Psoas muscle (tissue), 8 donors: Measurements from ENCODE around the gene TFDP1. TPM values are rescaled to one million over a fixed set of nuclear protein-coding genes. Genes with fewer than 3 reads are reported as not detected.

Experiments
- ATAC-seq, 4 donors: fragments of 200-7000 bp; cut with Tn5 transposase; one replicate each; pipeline ENCODE4 v1.9.1; 2020; ENCODE audit warnings: moderate library complexity in 3 of 4, mild to moderate bottlenecking in 2 of 4
- DNase-seq, 2 donors: peaks; one replicate each; pipeline ENCODE4 v3.0.0-alpha.2; 2020
- H3K27ac ChIP-seq: fragments of 200-600 bp; one replicate; pipeline ENCODE4 v1.8.0; 2022
- H3K27me3 ChIP-seq, 3 donors: fragments of 200-600 bp in 1 of 3; one replicate each; pipeline versions ENCODE4 v1.6.1 to v1.8.0; 2013 to 2022; ENCODE audit warnings: low read length in 2 of 3, mild to moderate bottlenecking in 2 of 3, moderate library complexity in 1 of 3; ENCODE audit not compliant: insufficient read depth in 3 of 3
- H3K36me3 ChIP-seq, 2 donors: fragments of 200-600 bp in 1 of 2; one replicate each; pipeline versions ENCODE4 v1.6.1 to v1.8.0; 2013 to 2022; ENCODE audit warnings: low read depth in 1 of 2, mild to moderate bottlenecking in 1 of 2, moderate library complexity in 1 of 2; ENCODE audit not compliant: insufficient read depth in 1 of 2
- H3K4me1 ChIP-seq: fragments of 200-600 bp; one replicate; pipeline ENCODE4 v1.8.0; 2022
- H3K4me3 ChIP-seq: fragments of 200-600 bp; one replicate; pipeline ENCODE4 v1.8.0; 2022; ENCODE audit warnings: mild to moderate bottlenecking
- H3K9me3 ChIP-seq: fragments of 200-600 bp; one replicate; pipeline ENCODE4 v1.8.0; 2022
- WGBS, 3 donors: extraction: QIAGEN DNeasy Blood & Tissue Kit; methylation state at CpG; one replicate each; pipeline versions ENCODE4 v1.1.6 to v1.1.7; 2013; 5-methylcytosine and 5-hydroxymethylcytosine counted together
- intact Hi-C, 2 donors: fragments of 100-400 bp; cut with DNase I; formaldehyde crosslinking; loops; one replicate each; pipeline versions ENCODE4 v1.11.0 to v1.14.2; 2022
- polyA plus RNA-seq, 3 donors: library from polyadenylated mRNA; stranded (reverse); fragments of 200-250 nt; gene quantifications; one replicate each; pipeline ENCODE4 v1.2.3, GENCODE V29; 2013
- total RNA-seq, 4 donors: library from RNA; stranded (reverse); fragmentation: NEBNext Ultra II Directional in 2 of 4; extraction: Animal tissue kit (Norgen Biotek cat#: 25700) in 2 of 4; gene quantifications; one replicate each; pipeline versions ENCODE4 v1.2.1 to v1.2.4, GENCODE V29; 2021 to 2023
- TF ChIP-seq, protein P1 (sequence below): fragments of 200-600 bp; IDR thresholded peaks from one replicate; pipeline ENCODE4 v1.8.0; 2022; ENCODE audit warnings: antibody characterized with exemption
- donor health status: healthy with polysubstance abuse.
- donor health status: DM: no; HTN: no; CAD: no; lungs with moderate emphysema.
- donor health status: Bipolar disorder and iron deficiency.
- donor health status: healthy.
- donor health status: DM: yes; HTN: yes; CAD: no.
- donor health status: DM: no; HTN: no; CAD: no.
- donor health status: DM: no; HTN: no; CAD: no.
- donor health status: DM: yes; HTN: yes; CAD: no.

Gene TFDP1
- total and polyA plus RNA-seq, 7 donors = 18.8 to 40.2 (median 31.4) TPM

DNA sequence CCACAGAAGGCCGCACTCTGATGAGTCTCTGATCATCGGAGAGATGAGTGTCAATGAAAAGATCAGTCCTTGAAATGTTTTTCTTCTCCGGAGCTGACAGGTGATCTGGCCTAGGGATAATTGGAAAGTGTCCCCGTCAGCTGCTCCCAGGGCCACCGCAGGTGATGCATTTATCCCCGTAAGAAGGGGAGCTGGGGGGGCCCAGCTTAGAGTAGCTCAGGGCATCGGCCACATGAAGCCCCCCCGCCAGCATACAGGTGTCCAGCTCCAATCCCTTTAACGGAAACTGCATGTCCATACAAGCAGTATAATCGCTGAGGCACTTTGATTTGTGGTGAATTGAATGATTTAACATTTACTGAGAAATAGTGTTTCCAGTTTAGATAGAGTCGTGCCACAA is 45.7 kb downstream of the TFDP1 start:
- peaks cover 5 to 35% of the 10 kb centered on the region in 2 donors for H3K36me3 ChIP-seq
- DNase-seq = peak in 1 of 2 donors; percentile 24
- WGBS, 3 donors = 82 to 90% (median 87%) methylated on average over 11 of the region's 11 CpGs
- no peak for ATAC-seq
- no peak overlapping the region for H3K27ac ChIP-seq
- no peak overlapping the region for H3K4me3 ChIP-seq
- intact Hi-C loops = no loop called here
- no peaks in the 10 kb centered on the region for H3K27me3 ChIP-seq
- no peaks in the 10 kb centered on the region for H3K4me1 ChIP-seq
- TF ChIP-seq, protein P1, sequence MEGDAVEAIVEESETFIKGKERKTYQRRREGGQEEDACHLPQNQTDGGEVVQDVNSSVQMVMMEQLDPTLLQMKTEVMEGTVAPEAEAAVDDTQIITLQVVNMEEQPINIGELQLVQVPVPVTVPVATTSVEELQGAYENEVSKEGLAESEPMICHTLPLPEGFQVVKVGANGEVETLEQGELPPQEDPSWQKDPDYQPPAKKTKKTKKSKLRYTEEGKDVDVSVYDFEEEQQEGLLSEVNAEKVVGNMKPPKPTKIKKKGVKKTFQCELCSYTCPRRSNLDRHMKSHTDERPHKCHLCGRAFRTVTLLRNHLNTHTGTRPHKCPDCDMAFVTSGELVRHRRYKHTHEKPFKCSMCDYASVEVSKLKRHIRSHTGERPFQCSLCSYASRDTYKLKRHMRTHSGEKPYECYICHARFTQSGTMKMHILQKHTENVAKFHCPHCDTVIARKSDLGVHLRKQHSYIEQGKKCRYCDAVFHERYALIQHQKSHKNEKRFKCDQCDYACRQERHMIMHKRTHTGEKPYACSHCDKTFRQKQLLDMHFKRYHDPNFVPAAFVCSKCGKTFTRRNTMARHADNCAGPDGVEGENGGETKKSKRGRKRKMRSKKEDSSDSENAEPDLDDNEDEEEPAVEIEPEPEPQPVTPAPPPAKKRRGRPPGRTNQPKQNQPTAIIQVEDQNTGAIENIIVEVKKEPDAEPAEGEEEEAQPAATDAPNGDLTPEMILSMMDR = no peak
- H3K9me3 ChIP-seq = no peaks in the 10 kb centered on the region

DNA sequence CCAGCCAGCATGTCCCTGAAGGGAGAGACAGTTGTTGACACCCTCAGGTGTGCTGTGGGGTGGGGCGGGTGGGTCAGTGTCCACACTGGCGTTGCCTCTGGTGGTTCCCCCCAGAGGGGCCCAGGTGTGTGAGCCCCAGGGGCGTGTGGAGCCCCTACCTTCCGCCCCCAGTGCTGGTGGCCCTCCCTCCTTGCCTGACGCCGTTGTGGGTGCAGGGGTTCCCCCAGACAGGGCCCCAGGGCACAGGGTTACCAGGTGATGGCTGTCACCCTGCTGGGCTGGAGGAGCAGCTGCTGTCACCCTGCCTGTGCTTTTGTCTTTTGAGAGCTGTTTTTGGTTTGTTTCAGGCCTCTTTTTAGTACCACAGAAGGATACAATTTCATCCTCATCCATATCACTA is 46.3 kb downstream of the TFDP1 start:
- no peaks in the 10 kb centered on the region for H3K27me3 ChIP-seq
- H3K36me3 ChIP-seq = peaks cover 5 to 40% of the 10 kb centered on the region in 2 donors
- H3K27ac ChIP-seq = no peak overlapping the region
- no peaks in the 10 kb centered on the region for H3K4me1 ChIP-seq
- DNase-seq (peak in 1 of 2 donors; percentile 12), ATAC-seq (no peak)
- TF ChIP-seq, protein P1 = no peak
- 87 to 90% (median 88%) methylated on average over 6 of the region's 6 CpGs for WGBS, 3 donors
- H3K9me3 ChIP-seq = no peaks in the 10 kb centered on the region
- intact Hi-C loops = no loop called here
- no peak overlapping the region for H3K4me3 ChIP-seq

DNA sequence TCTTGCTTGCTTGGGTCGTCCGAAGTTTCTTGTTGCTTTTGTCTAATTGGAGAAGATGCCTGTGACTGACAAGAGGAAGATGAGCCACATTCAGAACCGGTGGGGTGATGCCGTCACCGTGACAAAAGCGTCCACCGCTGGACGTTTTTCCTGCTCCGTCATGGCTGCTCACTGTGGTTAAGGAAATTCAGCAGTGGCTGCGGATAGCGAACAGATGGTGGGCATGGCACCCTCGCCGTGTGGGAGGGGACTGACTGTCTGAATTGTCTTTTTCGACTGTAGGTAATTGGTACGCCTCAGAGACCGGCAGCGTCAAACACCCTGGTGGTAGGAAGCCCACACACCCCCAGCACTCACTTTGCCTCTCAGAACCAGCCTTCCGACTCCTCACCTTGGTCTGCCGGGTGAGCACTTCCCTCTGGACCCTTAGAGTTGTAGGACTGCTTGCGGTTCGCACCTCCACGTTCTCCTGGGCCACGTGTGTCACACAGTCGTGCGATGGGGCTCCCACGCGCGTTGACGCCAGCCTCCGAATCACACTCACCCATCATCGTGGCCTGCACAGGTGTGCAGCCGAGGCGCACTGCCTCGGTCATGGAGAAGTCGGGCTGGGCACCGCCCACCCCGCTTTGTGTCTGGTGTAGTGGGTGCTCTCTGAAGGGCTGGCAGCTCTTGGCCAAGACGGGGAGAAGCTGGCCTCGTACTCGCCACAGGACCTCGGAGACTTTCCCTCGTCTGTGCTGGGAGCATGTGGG is 47.0 kb downstream of the TFDP1 start:
- DNase-seq = peak in 1 of 2 donors; percentile 31
- 92 to 96% (median 93%) methylated on average over 34 to 42 of the region's 42 CpGs for WGBS, 3 donors

DNA sequence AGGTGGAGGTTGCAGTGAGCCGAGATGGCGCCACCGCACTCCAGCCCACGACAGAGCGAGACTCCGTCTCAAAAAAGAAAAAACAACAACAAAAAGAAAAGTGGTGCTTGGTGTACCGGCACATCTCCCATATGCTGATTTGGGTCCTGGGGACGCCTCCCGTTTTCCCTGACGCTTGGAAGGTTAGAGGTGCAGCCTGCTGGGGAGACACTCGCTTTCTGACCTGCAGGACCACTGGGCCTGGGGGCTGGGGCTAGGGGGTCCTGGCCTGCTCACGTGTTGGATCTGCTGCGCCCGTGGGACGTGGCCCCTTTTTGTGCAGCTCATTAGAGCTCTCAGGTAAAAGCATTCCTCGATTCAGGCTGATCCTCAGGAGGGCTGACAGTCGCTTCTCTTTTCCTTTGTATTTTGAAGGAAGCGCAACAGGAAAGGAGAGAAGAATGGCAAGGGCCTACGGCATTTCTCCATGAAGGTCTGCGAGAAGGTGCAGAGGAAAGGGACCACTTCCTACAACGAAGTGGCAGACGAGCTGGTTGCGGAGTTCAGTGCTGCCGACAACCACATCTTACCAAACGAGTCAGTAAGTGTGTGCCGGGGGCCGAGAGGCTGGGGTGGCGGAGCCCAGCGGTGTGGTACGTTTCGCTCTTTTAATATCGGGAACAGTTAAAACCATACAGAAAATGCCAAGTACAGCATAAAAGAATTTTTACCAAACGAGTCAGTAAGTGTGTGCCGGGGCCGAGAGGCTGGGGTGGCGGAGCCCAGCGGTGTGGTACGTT is 48.3 kb downstream of the TFDP1 start:
- Histone ChIP-seq H3K27ac (no peak overlapping the region), H3K4me3 (no peak overlapping the region), H3K4me1 (no peaks in the 10 kb centered on the region), H3K9me3 (no peaks in the 10 kb centered on the region), H3K36me3 (peaks cover 9 to 61% of the 10 kb centered on the region in 2 donors), H3K27me3 (no peaks in the 10 kb centered on the region)
- ATAC-seq (no peak), DNase-seq (peak in 1 of 2 donors; percentile 19)
- TF ChIP-seq, protein P1 = no peak
- WGBS, 3 donors = 94 to 95% (median 95%) methylated on average over 38 of the region's 38 CpGs
- intact Hi-C loops = no loop called here

More for the DNA sequence above, 47.0 kb downstream of the TFDP1 start:
- peaks cover 5 to 47% of the 10 kb centered on the region in 2 donors for H3K36me3 ChIP-seq
- no peaks in the 10 kb centered on the region for H3K27me3 ChIP-seq
- intact Hi-C loops = no loop called here
- H3K27ac ChIP-seq = no peak overlapping the region
- no peak overlapping the region for H3K4me3 ChIP-seq
- no peaks in the 10 kb centered on the region for H3K9me3 ChIP-seq
- no peaks in the 10 kb centered on the region for H3K4me1 ChIP-seq
- TF ChIP-seq, protein P1 = no peak
- ATAC-seq = no peak
